WTC11 (cell line): ENCODE results near the gene LMO1. TPM values are rescaled to one million over a fixed set of nuclear protein-coding genes. Genes with fewer than 3 reads are reported as not detected.

ENCODE experiments used
- ATAC-seq: fragments of 200-7000 bp; cut with Tn5 transposase; 2 replicates; pipeline ENCODE4 v1.10.0; 2021; ENCODE audit warnings: mild to moderate bottlenecking, moderate library complexity
- CTCF ChIA-PET: fragments of 300-600 bp; sonication (Branson Sonifier 250); formaldehyde crosslinking; loops from one replicate; lab custom pipeline; 2021; ENCODE audit warnings: antibody characterized with exemption; lab: Charles Lee
- POLR2A ChIA-PET: fragments of 350-600 bp; sonication (Branson Sonifier 250); formaldehyde crosslinking; loops from one replicate; lab custom pipeline; 2021; ENCODE audit warnings: antibody characterized with exemption; lab: Charles Lee
- DNase-seq: peaks from one replicate; pipeline ENCODE4 v3.0.0; 2021; ENCODE audit warnings: low spot score
- H3K27ac Mint-ChIP-seq: 2 replicates; pipeline ENCODE4 v1.8.0; 2021; ENCODE audit warnings: mixed read lengths
- H3K27me3 Mint-ChIP-seq: 2 replicates; pipeline ENCODE4 v1.8.0; 2021; ENCODE audit warnings: low read depth, mild to moderate bottlenecking, moderate library complexity, mixed read lengths
- H3K36me3 Mint-ChIP-seq: 2 replicates; pipeline ENCODE4 v1.8.0; 2021; ENCODE audit warnings: mixed read lengths
- H3K4me1 Mint-ChIP-seq: 2 replicates; pipeline ENCODE4 v1.8.0; 2022; ENCODE audit warnings: mixed read lengths
- H3K4me3 Mint-ChIP-seq: 2 replicates; pipeline ENCODE4 v1.8.0; 2021; ENCODE audit warnings: mild to moderate bottlenecking, moderate library complexity, mixed read lengths
- H3K9me3 Mint-ChIP-seq: 2 replicates; pipeline ENCODE4 v1.8.0; 2021; ENCODE audit warnings: mixed read lengths
- ETV6 ChIP-seq: sonication (generic); formaldehyde crosslinking; IDR thresholded peaks from 2 replicates; pipeline ENCODE4 v1.8.1; 2022; ENCODE audit warnings: mild to moderate bottlenecking, missing genetic modification reagents
- FOXJ3 ChIP-seq: sonication (generic); formaldehyde crosslinking; IDR thresholded peaks from 2 replicates; pipeline ENCODE4 v1.9.0; 2021; ENCODE audit warnings: missing genetic modification reagents, mild to moderate bottlenecking, borderline replicate concordance
- GTF2I ChIP-seq: fragments of 250-450 bp; sonication (Bioruptor Pico); conservative IDR thresholded peaks from 2 replicates; pipeline ENCODE4 v1.4.0; 2021; ENCODE audit warnings: mild to moderate bottlenecking
- JUN ChIP-seq: sonication (generic); formaldehyde crosslinking; IDR thresholded peaks from 2 replicates; pipeline ENCODE4 v1.8.0; 2023; ENCODE audit warnings: mild to moderate bottlenecking, missing genetic modification reagents
- MLX ChIP-seq: sonication (generic); formaldehyde crosslinking; IDR thresholded peaks from 2 replicates; pipeline ENCODE4 v1.8.1; 2023; ENCODE audit warnings: mild to moderate bottlenecking, missing genetic modification reagents, moderate library complexity
- NFATC4 ChIP-seq: fragments of 250-450 bp; sonication (Bioruptor Pico); IDR thresholded peaks from 2 replicates; pipeline ENCODE4 v1.9.0; 2021; ENCODE audit warnings: mild to moderate bottlenecking
- NR2C2 ChIP-seq: sonication (generic); formaldehyde crosslinking; IDR thresholded peaks from 2 replicates; pipeline ENCODE4 v1.8.0; 2022; ENCODE audit warnings: mild to moderate bottlenecking, missing genetic modification reagents
- RELA ChIP-seq: sonication (generic); formaldehyde crosslinking; IDR thresholded peaks from 2 replicates; pipeline ENCODE4 v1.8.1; 2022; ENCODE audit warnings: missing genetic modification reagents, mild to moderate bottlenecking, borderline replicate concordance
- TCF7 ChIP-seq: sonication (generic); formaldehyde crosslinking; IDR thresholded peaks from 2 replicates; pipeline ENCODE4 v1.8.0; 2022; ENCODE audit warnings: mild to moderate bottlenecking, low read depth, missing genetic modification reagents, moderate library complexity
- TP53 ChIP-seq: sonication (generic); formaldehyde crosslinking; IDR thresholded peaks from 2 replicates; pipeline ENCODE4 v1.8.1; 2023; ENCODE audit warnings: mild to moderate bottlenecking, missing genetic modification reagents
- USF1 ChIP-seq: sonication (generic); formaldehyde crosslinking; IDR thresholded peaks from 2 replicates; pipeline ENCODE4 v1.8.0; 2022; ENCODE audit warnings: mild to moderate bottlenecking, missing genetic modification reagents
- ZNF121 ChIP-seq: sonication (generic); formaldehyde crosslinking; IDR thresholded peaks from 2 replicates; pipeline ENCODE4 v1.8.0; 2023; ENCODE audit warnings: missing genetic modification reagents
- ZNF263 ChIP-seq: sonication (generic); formaldehyde crosslinking; IDR thresholded peaks from 2 replicates; pipeline ENCODE4 v1.8.1; 2022; ENCODE audit warnings: low read depth, mild to moderate bottlenecking, moderate library complexity, missing genetic modification reagents
- ZNF281 ChIP-seq: sonication (generic); formaldehyde crosslinking; IDR thresholded peaks from 2 replicates; pipeline ENCODE4 v1.8.0; 2023; ENCODE audit warnings: mild to moderate bottlenecking, missing genetic modification reagents
- ZNF423 ChIP-seq: fragments of 250-450 bp; sonication (Bioruptor Pico); IDR thresholded peaks from 2 replicates; pipeline ENCODE4 v2.1.2; 2022; ENCODE audit warnings: mild to moderate bottlenecking, moderate library complexity
- ZNF425 ChIP-seq: fragments of 250-450 bp; sonication (Bioruptor Pico); conservative IDR thresholded peaks from 2 replicates; pipeline ENCODE4 v1.9.0; 2021; ENCODE audit warnings: mild to moderate bottlenecking
- total RNA-seq: library from RNA; stranded (reverse); gene quantifications from 3 replicates; pipeline ENCODE4 v1.2.3, GENCODE V29; 2021
- TF ChIP-seq, protein P1 (sequence below): sonication (generic); formaldehyde crosslinking; IDR thresholded peaks from 2 replicates; pipeline ENCODE4 v1.8.1; 2022; ENCODE audit warnings: missing genetic modification reagents, borderline replicate concordance
- TF ChIP-seq, protein P2 (sequence below): sonication (generic); formaldehyde crosslinking; IDR thresholded peaks from 2 replicates; pipeline ENCODE4 v1.8.1; 2023; ENCODE audit warnings: mild to moderate bottlenecking, missing genetic modification reagents

LMO1 gene
- total RNA-seq, 1 experiment from 2014 or later, result 0.44 TPM

- TF ChIP-seq, protein P1, sequence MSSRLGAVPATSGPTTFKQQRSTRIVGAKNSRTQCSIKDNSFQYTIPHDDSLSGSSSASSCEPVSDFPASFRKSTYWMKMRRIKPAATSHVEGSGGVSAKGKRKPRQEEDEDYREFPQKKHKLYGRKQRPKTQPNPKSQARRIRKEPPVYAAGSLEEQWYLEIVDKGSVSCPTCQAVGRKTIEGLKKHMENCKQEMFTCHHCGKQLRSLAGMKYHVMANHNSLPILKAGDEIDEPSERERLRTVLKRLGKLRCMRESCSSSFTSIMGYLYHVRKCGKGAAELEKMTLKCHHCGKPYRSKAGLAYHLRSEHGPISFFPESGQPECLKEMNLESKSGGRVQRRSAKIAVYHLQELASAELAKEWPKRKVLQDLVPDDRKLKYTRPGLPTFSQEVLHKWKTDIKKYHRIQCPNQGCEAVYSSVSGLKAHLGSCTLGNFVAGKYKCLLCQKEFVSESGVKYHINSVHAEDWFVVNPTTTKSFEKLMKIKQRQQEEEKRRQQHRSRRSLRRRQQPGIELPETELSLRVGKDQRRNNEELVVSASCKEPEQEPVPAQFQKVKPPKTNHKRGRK, result no peak
- TF ChIP-seq USF1 (CRISPR knock-in tag), result no peak
Measured at GRCh38 chr11:8256271-8257002, 7.2 kb downstream of the LMO1 start (continued).

DNA sequence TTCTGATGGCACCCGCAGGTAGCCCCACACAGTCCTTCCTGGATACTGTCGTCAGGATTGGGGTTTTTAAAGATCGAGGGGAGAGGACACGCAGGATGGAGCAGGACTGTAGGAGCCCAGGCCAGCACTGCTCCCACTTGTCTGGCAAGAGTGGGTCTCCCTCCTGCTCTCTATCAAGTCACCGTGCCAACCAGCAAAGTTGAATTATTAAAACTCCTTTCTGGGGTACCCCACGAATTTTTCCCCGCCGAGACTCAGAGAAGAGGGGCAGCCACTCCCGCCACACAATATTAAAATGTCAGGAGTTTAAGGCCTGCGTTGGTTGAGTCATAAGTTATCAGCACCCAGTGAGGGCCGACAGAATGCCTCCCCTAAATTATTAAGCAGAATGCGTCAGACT is 10.1 kb downstream of the LMO1 start:
- Mint-ChIP-seq H3K27ac (no peak overlapping the region), H3K27me3 (peaks cover 4% of the 10 kb centered on the region; the same call in 1 of the 2 replicates), H3K4me3 (no peak overlapping the region), H3K4me1 (no peaks in the 10 kb centered on the region), H3K36me3 (no peaks in the 10 kb centered on the region), H3K9me3 (no peaks in the 10 kb centered on the region)
- CTCF ChIA-PET, result interaction anchor here (1.1 to 3.6 kb wide), 2 partner anchors 10 to 12 kb away, joined by 3 to 31 read pairs; partner anchors contain the start of gene LMO1
- POLR2A ChIA-PET, result no interaction called here
- ATAC-seq (no peak), DNase-seq (no peak)
- no peak for TF ChIP-seq TP53 (CRISPR knock-in tag)
- TF ChIP-seq RELA, result no peak
- TF ChIP-seq ZNF121 (CRISPR knock-in tag), result no peak
- no peak for TF ChIP-seq GTF2I (CRISPR knock-in tag)
- no peak for TF ChIP-seq NR2C2 (CRISPR knock-in tag)
- no peak for TF ChIP-seq USF1 (CRISPR knock-in tag)
- TF ChIP-seq ZNF281, result no peak
- TF ChIP-seq ZNF425 (CRISPR knock-in tag), result no peak
- no peak for TF ChIP-seq ETV6 (CRISPR knock-in tag)
- TF ChIP-seq, protein P1, result no peak
- TF ChIP-seq NFATC4, result no peak
- TF ChIP-seq, protein P2, sequence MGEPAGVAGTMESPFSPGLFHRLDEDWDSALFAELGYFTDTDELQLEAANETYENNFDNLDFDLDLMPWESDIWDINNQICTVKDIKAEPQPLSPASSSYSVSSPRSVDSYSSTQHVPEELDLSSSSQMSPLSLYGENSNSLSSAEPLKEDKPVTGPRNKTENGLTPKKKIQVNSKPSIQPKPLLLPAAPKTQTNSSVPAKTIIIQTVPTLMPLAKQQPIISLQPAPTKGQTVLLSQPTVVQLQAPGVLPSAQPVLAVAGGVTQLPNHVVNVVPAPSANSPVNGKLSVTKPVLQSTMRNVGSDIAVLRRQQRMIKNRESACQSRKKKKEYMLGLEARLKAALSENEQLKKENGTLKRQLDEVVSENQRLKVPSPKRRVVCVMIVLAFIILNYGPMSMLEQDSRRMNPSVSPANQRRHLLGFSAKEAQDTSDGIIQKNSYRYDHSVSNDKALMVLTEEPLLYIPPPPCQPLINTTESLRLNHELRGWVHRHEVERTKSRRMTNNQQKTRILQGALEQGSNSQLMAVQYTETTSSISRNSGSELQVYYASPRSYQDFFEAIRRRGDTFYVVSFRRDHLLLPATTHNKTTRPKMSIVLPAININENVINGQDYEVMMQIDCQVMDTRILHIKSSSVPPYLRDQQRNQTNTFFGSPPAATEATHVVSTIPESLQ, result no peak
- TF ChIP-seq ZNF263 (CRISPR knock-in tag), result no peak
- no peak for TF ChIP-seq FOXJ3
- TF ChIP-seq JUN (CRISPR knock-in tag), result no peak
- no peak for TF ChIP-seq TCF7 (CRISPR knock-in tag)
- no peak for TF ChIP-seq MLX
- TF ChIP-seq ZNF423, result no peak
